GM12878 (cell line): ENCODE results near the gene MITD1. TPM values are rescaled to one million over a fixed set of nuclear protein-coding genes. Genes with fewer than 3 reads are reported as not detected.

ENCODE experiments used
- ATAC-seq: fragments of 200-7000 bp; cut with Tn5 transposase; 3 replicates; pipeline ENCODE4 v1.9.1; 2020; ENCODE audit warnings: mild to moderate bottlenecking, moderate library complexity
- BruUV-seq: library from RNA; stranded (reverse); fragments of 400-500 nt; replicated peaks from 2 replicates; lab custom pipeline; 2021; lab: Mats Ljungman, UMichigan
- CTCF ChIA-PET: fragments of 300-600 bp; sonication (Branson Sonifier 250); formaldehyde crosslinking; extraction: SDS; loops from one replicate; lab custom pipeline; 2021; ENCODE audit warnings: inconsistent platforms; lab: Yijun Ruan, JAX
- POLR2A ChIA-PET: fragments of 350-600 bp; formaldehyde crosslinking; extraction: SDS; loops from one replicate; lab custom pipeline; 2021; ENCODE audit warnings: inconsistent platforms; lab: Charles Lee
- RAD21 ChIA-PET: fragments of 300-600 bp; sonication (Branson Sonifier 250); formaldehyde crosslinking; loops from one replicate; lab custom pipeline; 2023; ENCODE audit warnings: antibody characterized with exemption; ENCODE audit not compliant: unreplicated experiment; lab: Charles Lee
- SMC1A ChIA-PET: fragments of 300-600 bp; sonication (Branson Sonifier 250); formaldehyde crosslinking; loops from one replicate; lab custom pipeline; 2023; ENCODE audit not compliant: unreplicated experiment, uncharacterized antibody; lab: Charles Lee
- DNase-seq: peaks from one replicate; pipeline ENCODE4 v3.0.0-alpha.2; 2011; ENCODE audit warnings: low read depth, low spot score
- FAIRE-seq: peaks from 3 replicates; lab custom pipeline; 2011; peaks lifted over from hg19 to GRCh38; lab: Jason Lieb, UNC
- H2AFZ ChIP-seq: 2 replicates; pipeline ENCODE4 v1.6.0; 2011; ENCODE audit warnings: low read depth, low read length, control low read depth; ENCODE audit not compliant: control insufficient read depth
- H3K27ac ChIP-seq: 2 replicates; pipeline ENCODE4 v1.5.1; 2011; ENCODE audit warnings: control low read depth; ENCODE audit not compliant: control insufficient read depth, insufficient read depth
- H3K27me3 ChIP-seq, 2 experiments: replicated peaks in 1 of 2; 2 replicates each; pipeline versions ENCODE4 v1.6.0 to v1.6.1; 2011; ENCODE audit warnings: low read length in 1 of 2; ENCODE audit not compliant: control insufficient read depth in 2 of 2, insufficient read depth in 2 of 2
- H3K36me3 ChIP-seq, 2 experiments: 2 replicates each; pipeline ENCODE4 v1.5.1; 2011; ENCODE audit warnings: low read length in 1 of 2; ENCODE audit not compliant: control insufficient read depth in 2 of 2, insufficient read depth in 2 of 2
- H3K4me1 ChIP-seq: 2 replicates; pipeline ENCODE4 v1.6.1; 2011; ENCODE audit warnings: mild to moderate bottlenecking, low read length, moderate library complexity, mixed read lengths; ENCODE audit not compliant: control insufficient read depth, insufficient read depth
- H3K4me2 ChIP-seq: 2 replicates; pipeline ENCODE4 v1.6.0; 2011; ENCODE audit warnings: control low read depth; ENCODE audit not compliant: control insufficient read depth, insufficient read depth
- H3K4me3 ChIP-seq: fragments of 200-600 bp; sonication (generic); 2 replicates; pipeline ENCODE4 v1.5.1; 2016
- H3K79me2 ChIP-seq: 2 replicates; pipeline ENCODE4 v1.6.0; 2011; ENCODE audit warnings: low read length; ENCODE audit not compliant: control insufficient read depth, insufficient read depth
- H3K9ac ChIP-seq: 2 replicates; pipeline ENCODE4 v1.8.0; 2011; ENCODE audit warnings: low read length, control low read depth, mixed read lengths; ENCODE audit not compliant: control insufficient read depth, insufficient read depth
- H3K9me3 ChIP-seq: replicated peaks from 3 replicates; pipeline ENCODE4 v1.5.1; 2011; ENCODE audit warnings: mild to moderate bottlenecking, low read length; ENCODE audit not compliant: control insufficient read depth, insufficient read depth
- H4K20me1 ChIP-seq: 2 replicates; pipeline ENCODE4 v1.6.0; 2011; ENCODE audit not compliant: control insufficient read depth, insufficient read depth
- BHLHE40 ChIP-seq, 2 experiments: fragments of 450-650 bp in 1 of 2; IDR thresholded peaks; 2 replicates each; pipeline ENCODE4 v1.6.1; 2011 to 2017; ENCODE audit warnings: low read depth in 2 of 2, borderline replicate concordance in 1 of 2, improper control_type of control experiment in 1 of 2, low read length in 1 of 2, mild to moderate bottlenecking in 1 of 2
- BMI1 ChIP-seq: fragments of 450-650 bp; IDR thresholded peaks from 2 replicates; pipeline ENCODE4 v1.6.1; 2016; ENCODE audit warnings: mild to moderate bottlenecking, moderate library complexity, borderline replicate concordance
- CHD1 ChIP-seq: IDR thresholded peaks from 2 replicates; pipeline ENCODE4 v1.6.1; 2012; ENCODE audit warnings: low read depth, low read length, improper control_type of control experiment
- GATAD2B ChIP-seq: fragments of 450-650 bp; conservative IDR thresholded peaks from 2 replicates; pipeline ENCODE4 v1.6.1; 2017; ENCODE audit warnings: low read depth, mild to moderate bottlenecking, moderate library complexity
- HCFC1 ChIP-seq: fragments of 150-350 bp; IDR thresholded peaks from 2 replicates; pipeline ENCODE4 v1.6.1; 2014; ENCODE audit warnings: low read length
- JUND ChIP-seq: IDR thresholded peaks from 2 replicates; pipeline ENCODE4 v1.6.1; 2012; ENCODE audit warnings: low read depth, mild to moderate bottlenecking, low read length, improper control_type of control experiment, moderate library complexity
- POLR2A ChIP-seq: IDR thresholded peaks from 2 replicates; pipeline ENCODE4 v1.6.1; 2011; ENCODE audit warnings: low read depth, mild to moderate bottlenecking, low read length
- POLR2AphosphoS5 ChIP-seq: IDR thresholded peaks from 2 replicates; pipeline ENCODE4 v1.6.1; 2011; ENCODE audit warnings: mild to moderate bottlenecking, low read length, inconsistent platforms
- ZBTB40 ChIP-seq: fragments of 450-650 bp; IDR thresholded peaks from 2 replicates; pipeline ENCODE4 v1.6.1; 2016; ENCODE audit warnings: mild to moderate bottlenecking, moderate library complexity, borderline replicate concordance
- ZNF207 ChIP-seq: fragments of 450-650 bp; IDR thresholded peaks from 2 replicates; pipeline ENCODE4 v1.6.1; 2014; ENCODE audit warnings: antibody characterized with exemption, mild to moderate bottlenecking, borderline replicate concordance
- ZNF274 ChIP-seq: IDR thresholded peaks from one replicate; pipeline ENCODE4 v1.8.0; 2011; ENCODE audit not compliant: insufficient read length, insufficient read depth
- WGBS: methylation state at CpG from one replicate; pipeline ENCODE4 v1.1.6; 2016; ENCODE audit warnings: low lambda C conversion rate; ENCODE audit not compliant: insufficient replicate concordance, insufficient coverage; ENCODE audit errors: missing lambda C conversion rate; 5-methylcytosine and 5-hydroxymethylcytosine counted together
- in situ Hi-C: fragments of 300-500 bp; cut with MboI; formaldehyde crosslinking; loops from 9 replicates; pipeline ENCODE4 v1.14.3; 2018; ENCODE audit warnings: mixed read lengths
- intact Hi-C: fragments of 100-400 bp; cut with micrococcal nuclease; formaldehyde crosslinking; loops from one replicate; pipeline ENCODE4 v1.14.2; 2022; ENCODE audit not compliant: unreplicated experiment
- polyA plus RNA-seq, 11 experiments: library from polyadenylated mRNA; depleted of rRNA in 4 of 11; unstranded in 6 of 11; stranded (reverse) in 5 of 11; fragments of >200 nt; fragmentation: Nextera tagmentation in 4 of 11; fragmentation: Illumina TruSeq in 1 of 11; extraction: Ambion mirVana in 4 of 11; extraction: Trizol in 1 of 11; gene quantifications; 1 replicate in 1 of 11; 2 replicates in 10 of 11; pipeline versions ENCODE4 v1.2.1 to v1.2.3, GENCODE V29; 2011 to 2016; ENCODE audit warnings: inconsistent platforms in 2 of 11, missing spikeins in 2 of 11, low read depth in 1 of 11
- total RNA-seq, 4 experiments: library from RNA; depleted of rRNA in 3 of 4; stranded (reverse); fragments of >200 nt in 3 of 4; fragmentation: Illumina TruSeq in 1 of 4; extraction: Trizol in 1 of 4; gene quantifications; 2 replicates each; pipeline versions ENCODE4 v1.2.1 to v1.2.3, GENCODE V29; 2013 to 2021
- TF ChIP-seq, protein P1 (sequence below): fragments of 450-650 bp; IDR thresholded peaks from 2 replicates; pipeline ENCODE4 v1.6.1; 2017; ENCODE audit warnings: low read depth, mild to moderate bottlenecking, moderate library complexity

Gene MITD1
- total and polyA plus RNA-seq, 10 of the 15 experiments (the other 5 are each of a cell fraction or from before 2014, with no cell fraction given), result 33.0 to 116 (median 63.5) TPM

DNA sequence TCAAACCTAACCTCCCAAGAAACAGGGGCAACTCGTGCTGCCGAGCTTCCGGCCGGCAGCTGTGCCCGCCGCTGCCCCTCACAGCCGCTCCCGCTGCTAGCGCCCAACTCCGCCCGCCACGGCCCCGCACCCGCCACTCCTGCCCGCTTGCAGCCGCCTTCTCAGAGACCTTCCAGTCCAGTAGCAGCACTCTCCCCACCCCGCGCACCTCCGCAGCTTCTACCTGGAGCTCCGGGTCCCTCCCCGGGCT is 40.1 kb downstream of the MITD1 start (continued):
- TF ChIP-seq POLR2AphosphoS5 (peak; percentile 77; the same call in 1 of the 2 replicates), GATAD2B (0 out of 2 replicates have a peak, but pooled peaks have one; percentile 19)
- TF ChIP-seq, all 136 proteins: peak for 9

DNA sequence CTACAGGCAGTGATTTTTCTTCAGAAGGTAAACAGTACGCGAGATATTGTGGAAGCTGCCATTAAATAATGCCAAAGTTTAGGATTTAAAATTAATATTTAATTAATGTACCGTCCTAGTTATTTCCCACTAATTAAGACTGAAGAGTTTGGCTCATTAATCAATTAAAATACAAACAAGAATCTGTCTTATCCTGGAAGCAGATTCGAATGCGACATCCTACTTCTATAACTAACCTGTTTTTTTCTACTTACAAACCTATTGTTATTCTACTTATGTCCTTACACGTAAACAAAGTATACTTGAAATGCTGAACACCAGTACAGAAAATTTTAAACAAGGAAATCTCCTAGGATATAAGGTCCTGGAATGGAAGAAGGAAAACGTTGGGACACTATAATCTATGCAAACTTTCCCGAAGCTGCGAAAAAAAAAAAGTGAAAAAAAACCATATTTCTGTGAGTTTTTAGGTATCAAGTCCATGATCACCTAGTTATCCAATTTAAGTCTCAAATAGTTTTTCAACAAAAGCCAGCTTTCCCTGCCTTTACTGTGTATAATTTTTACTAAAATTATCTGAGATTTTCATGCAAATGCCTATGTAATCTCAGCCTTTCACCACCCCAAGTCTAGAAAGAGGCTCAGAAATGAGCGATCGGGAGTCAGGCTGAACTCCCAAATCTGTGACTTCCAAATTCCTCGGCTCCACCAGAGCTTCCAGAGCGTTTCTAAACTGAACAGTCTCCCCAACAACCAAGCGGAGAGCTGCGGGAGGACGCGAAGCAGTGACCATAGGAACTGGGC is 40.6 kb downstream of the MITD1 start:
- no peak for ATAC-seq
- SMC1A ChIA-PET, result interaction anchor here (0.9 to 2.5 kb wide), 5 partner anchors 13 to 207 kb away, joined by 3 to 11 read pairs (median 8); partner anchors contain the start of genes LIPT1 and TSGA10
- CTCF ChIA-PET, result interaction anchor here (0.7 to 2.5 kb wide), 8 partner anchors 12 to 196 kb away, joined by 3 to 11 read pairs (median 4); partner anchors contain the start of genes EIF5B, LIPT1, TSGA10 and TXNDC9
- RAD21 ChIA-PET, result interaction anchor here (1.0 to 2.4 kb wide), 5 partner anchors 13 to 197 kb away, joined by 4 to 13 read pairs (median 6); partner anchors contain the start of genes EIF5B, LIPT1, MITD1 and MRPL30
- H3K27me3 ChIP-seq, result no peaks in the 10 kb centered on the region
- no peaks in the 10 kb centered on the region for H3K9me3 ChIP-seq
- H2AFZ ChIP-seq, result peak overlapping the region; percentile 94
- H3K4me2 ChIP-seq, result peak overlapping the region; percentile 94
- peak overlapping the region; percentile 55 for H3K27ac ChIP-seq
- BruUV-seq, result TSS peak; percentile 58
- peak overlapping the region; percentile 74 for H3K9ac ChIP-seq
- no peak for DNase-seq
- no peak for FAIRE-seq
- peak overlapping the region; percentile 77 for H3K4me3 ChIP-seq
- POLR2A ChIA-PET, result interaction anchor here (0.5 to 3.2 kb wide), 8 partner anchors 13 to 197 kb away, joined by 3 to 26 read pairs (median 6); partner anchors contain the start of genes EIF5B, LIPT1, TSGA10 and TXNDC9
- H3K79me2 ChIP-seq, result no peaks in the 10 kb centered on the region
- intact Hi-C loops (loop anchor here (5.0 kb wide), 1 partner anchor 42 kb away; the partner anchor contains the start of genes MITD1 and MRPL30), in situ Hi-C loops (no loop called here)
- H3K36me3 ChIP-seq, result no peaks in the 10 kb centered on the region
- peak; percentile 29; the same call in 1 of the 2 replicates for TF ChIP-seq BMI1
- no peak for TF ChIP-seq POLR2A
- no peak for TF ChIP-seq ZNF274
- TF ChIP-seq ZBTB40, result no peak
- peak in 1 of 2 experiments; percentile 14; a peak in 1 of 4 replicates for TF ChIP-seq BHLHE40 (IDR thresholded peaks at IDR 0.05; ENCODE audit: borderline replicate concordance in 1 of 2, low read depth in 2 of 2, low read length in 1 of 2)
- no peak for TF ChIP-seq HCFC1
- TF ChIP-seq ZNF207, result no peak
- TF ChIP-seq, protein P1, sequence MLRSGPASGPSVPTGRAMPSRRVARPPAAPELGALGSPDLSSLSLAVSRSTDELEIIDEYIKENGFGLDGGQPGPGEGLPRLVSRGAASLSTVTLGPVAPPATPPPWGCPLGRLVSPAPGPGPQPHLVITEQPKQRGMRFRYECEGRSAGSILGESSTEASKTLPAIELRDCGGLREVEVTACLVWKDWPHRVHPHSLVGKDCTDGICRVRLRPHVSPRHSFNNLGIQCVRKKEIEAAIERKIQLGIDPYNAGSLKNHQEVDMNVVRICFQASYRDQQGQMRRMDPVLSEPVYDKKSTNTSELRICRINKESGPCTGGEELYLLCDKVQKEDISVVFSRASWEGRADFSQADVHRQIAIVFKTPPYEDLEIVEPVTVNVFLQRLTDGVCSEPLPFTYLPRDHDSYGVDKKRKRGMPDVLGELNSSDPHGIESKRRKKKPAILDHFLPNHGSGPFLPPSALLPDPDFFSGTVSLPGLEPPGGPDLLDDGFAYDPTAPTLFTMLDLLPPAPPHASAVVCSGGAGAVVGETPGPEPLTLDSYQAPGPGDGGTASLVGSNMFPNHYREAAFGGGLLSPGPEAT, result no peak
- TF ChIP-seq CHD1, result no peak
- TF ChIP-seq JUND, result no peak
- WGBS, result 42% methylated on average over 17 of the region's 17 CpGs
- H4K20me1 ChIP-seq, result no peaks in the 10 kb centered on the region
- peaks cover 10% of the 10 kb centered on the region for H3K4me1 ChIP-seq
